Measurements from ENCODE around the gene SLC2A5.
A peak's percentile ranks its signal among the peaks of the same experiment; 100 is the strongest.
"Not testable (repeated sequence)": the region's sequence is repeated elsewhere in the genome, so short reads cannot be mapped to it uniquely, and the experiment has no call there.

Gene SLC2A5

DNA sequence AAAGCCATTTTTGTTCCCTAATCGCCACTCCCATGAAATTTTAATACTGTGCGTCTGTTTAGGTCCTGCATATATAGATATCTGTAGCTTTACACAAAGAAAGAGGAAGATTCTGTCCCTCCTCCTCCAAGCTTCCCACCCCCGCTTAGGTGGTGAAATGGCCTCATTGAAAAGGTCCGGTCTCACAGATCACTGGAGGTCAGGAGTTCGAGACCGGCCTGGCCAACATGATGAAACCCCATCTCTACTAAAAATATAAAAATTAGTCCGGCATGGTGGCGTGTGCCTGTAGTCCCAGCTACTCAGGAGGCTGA lies 64.1 kb downstream of the SLC2A5 start:
- TF ChIP-seq, protein P1, sequence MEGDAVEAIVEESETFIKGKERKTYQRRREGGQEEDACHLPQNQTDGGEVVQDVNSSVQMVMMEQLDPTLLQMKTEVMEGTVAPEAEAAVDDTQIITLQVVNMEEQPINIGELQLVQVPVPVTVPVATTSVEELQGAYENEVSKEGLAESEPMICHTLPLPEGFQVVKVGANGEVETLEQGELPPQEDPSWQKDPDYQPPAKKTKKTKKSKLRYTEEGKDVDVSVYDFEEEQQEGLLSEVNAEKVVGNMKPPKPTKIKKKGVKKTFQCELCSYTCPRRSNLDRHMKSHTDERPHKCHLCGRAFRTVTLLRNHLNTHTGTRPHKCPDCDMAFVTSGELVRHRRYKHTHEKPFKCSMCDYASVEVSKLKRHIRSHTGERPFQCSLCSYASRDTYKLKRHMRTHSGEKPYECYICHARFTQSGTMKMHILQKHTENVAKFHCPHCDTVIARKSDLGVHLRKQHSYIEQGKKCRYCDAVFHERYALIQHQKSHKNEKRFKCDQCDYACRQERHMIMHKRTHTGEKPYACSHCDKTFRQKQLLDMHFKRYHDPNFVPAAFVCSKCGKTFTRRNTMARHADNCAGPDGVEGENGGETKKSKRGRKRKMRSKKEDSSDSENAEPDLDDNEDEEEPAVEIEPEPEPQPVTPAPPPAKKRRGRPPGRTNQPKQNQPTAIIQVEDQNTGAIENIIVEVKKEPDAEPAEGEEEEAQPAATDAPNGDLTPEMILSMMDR (IDR thresholded peaks at IDR 0.05; ENCODE audit: insufficient read depth, missing control alignments), result no peak
- no peak for FAIRE-seq
- no peak for DNase-seq (ENCODE audit: insufficient read length, low spot score)

GRCh38 chr1:9004700-9005394 lies 64.6 kb downstream of the SLC2A5 start:
- DNase-seq (ENCODE audit: insufficient read length, low spot score) (peak; percentile 52), FAIRE-seq (no peak)
- TF ChIP-seq, protein P1 (IDR thresholded peaks at IDR 0.05; ENCODE audit: insufficient read depth, missing control alignments), result peak; percentile 85

DNA sequence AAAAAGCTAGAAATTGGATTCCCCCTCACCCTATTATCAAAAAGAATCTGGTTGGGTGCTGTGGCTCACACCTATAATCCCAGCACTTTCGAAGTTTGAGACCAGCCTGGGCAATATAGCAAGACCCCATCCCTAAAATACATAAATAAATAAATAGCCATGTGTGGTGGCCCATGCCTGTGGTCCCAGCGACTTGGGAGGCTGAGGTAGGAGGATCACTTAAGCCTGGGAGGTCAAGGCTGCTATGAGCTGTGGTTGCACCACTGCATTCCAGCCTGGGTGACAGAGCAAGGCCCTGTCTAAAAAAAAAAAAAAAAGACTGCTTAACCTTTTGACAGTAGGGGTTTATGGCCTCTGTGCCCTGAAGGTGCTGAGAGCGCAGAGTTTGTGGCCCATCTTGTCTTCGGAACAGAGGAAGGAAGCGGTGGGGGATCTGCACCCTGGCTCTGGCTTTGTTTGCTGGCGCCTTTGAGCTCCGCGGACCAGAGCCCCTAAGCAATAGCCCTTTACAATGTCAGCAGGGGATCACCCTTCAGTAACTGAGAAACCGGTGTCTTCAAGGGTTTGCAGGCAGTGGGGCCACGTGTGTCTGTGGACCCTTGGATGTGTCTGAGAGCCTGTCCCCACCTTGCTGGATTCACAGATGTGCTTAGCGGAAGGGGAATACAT lies 65.3 kb downstream of the SLC2A5 start:
- TF ChIP-seq, protein P1 (IDR thresholded peaks at IDR 0.05; ENCODE audit: insufficient read depth, missing control alignments), result no peak
- no peak for DNase-seq (ENCODE audit: insufficient read length, low spot score)
- FAIRE-seq, result no peak

DNA sequence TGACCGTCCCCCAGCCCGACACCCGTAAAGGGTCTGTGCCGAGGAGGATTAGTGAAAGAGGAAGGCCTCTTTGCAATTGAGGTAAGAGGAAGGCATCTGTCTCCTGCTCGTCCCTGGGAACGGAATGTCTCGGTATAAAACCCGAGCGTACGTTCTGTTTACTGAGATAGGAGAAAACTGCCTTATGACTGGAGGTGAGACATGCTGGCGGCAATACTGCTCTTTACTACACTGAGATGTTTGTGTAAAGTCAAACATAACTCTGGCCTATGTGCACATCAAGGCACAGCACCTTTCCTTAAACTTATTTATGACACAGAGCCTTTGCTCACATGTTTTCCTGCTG lies 67.2 kb downstream of the SLC2A5 start:
- FAIRE-seq; DNase-seq (ENCODE audit: insufficient read length, low spot score): not testable (repeated sequence)

GRCh38 chr1:9001534-9002214 lies 67.8 kb downstream of the SLC2A5 start:
- DNase-seq (ENCODE audit: insufficient read length, low spot score); FAIRE-seq: not testable (repeated sequence)

DNA sequence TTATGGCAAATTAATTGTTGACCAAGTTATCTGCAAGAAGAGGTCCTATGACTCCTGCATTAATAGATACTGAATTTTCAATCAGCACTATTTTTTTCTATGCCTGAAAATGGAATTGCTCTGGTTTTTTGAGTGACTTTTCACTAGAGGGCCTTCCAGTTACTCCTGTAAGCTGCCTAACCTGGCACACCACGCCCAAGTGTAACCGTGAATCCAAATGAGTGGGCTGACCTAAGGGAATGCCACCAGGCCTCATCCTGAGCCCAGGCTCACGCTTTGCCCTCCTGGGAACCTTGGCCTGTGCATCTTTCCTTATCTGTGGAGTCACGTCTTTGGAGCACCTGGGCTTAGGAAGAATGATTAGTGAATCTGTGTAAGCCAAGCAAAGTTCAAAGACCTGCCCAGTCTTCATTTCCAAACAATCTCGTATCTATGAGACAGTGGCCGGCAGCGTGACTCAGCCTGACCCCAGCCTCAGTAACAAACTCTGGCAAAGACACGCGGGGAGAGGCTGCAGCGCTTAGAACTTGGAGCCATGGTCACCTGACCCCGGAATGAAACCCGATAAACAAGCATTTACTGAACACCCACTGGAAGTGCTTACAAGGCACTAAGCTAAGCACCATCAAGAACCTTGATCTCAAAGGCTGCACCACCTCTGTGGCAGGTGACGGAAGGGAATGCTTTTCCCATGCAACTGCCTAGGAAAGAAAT lies 75.3 kb downstream of the SLC2A5 start:
- not testable (repeated sequence) for DNase-seq (ENCODE audit: insufficient read length, low spot score); FAIRE-seq

- FAIRE-seq, result no peak
- TF ChIP-seq, protein P1 (IDR thresholded peaks at IDR 0.05; ENCODE audit: insufficient read depth, missing control alignments), result no peak
Observed at GRCh38 chr1:8992936-8993687, 76.3 kb downstream of the SLC2A5 start.

GRCh38 chr1:8989821-8990220 lies 79.6 kb downstream of the SLC2A5 start:
- FAIRE-seq (no peak), DNase-seq (ENCODE audit: insufficient read length, low spot score) (no peak)
- TF ChIP-seq, protein P1 (IDR thresholded peaks at IDR 0.05; ENCODE audit: insufficient read depth, missing control alignments), result no peak

More at GRCh38 chr1:8992936-8993687, 76.3 kb downstream of the SLC2A5 start:
- DNase-seq (ENCODE audit: insufficient read length, low spot score), result no peak

Data from D721Med (cell line).